GM23338 (cell line): ENCODE results near the gene SLC4A4. TPM values are rescaled to one million over a fixed set of nuclear protein-coding genes. Genes with fewer than 3 reads are reported as not detected.

ENCODE experiments used
- ATAC-seq: fragments of 200-7000 bp; cut with Tn5 transposase; 3 replicates; pipeline ENCODE4 v1.9.1; 2020
- DNase-seq: peaks from one replicate; pipeline ENCODE4 v3.0.0-alpha.2; 2015; ENCODE audit warnings: low spot score
- H2AFZ ChIP-seq: fragments of 200-600 bp; sonication (generic); 2 replicates; pipeline ENCODE4 v1.8.0; 2016; ENCODE audit warnings: antibody characterized with exemption, mild to moderate bottlenecking, moderate library complexity
- H3F3A ChIP-seq: fragments of 200-600 bp; sonication (generic); replicated peaks from 2 replicates; pipeline ENCODE4 v1.8.0; 2017; ENCODE audit warnings: antibody characterized with exemption, mixed run types, low read depth
- H3K27ac ChIP-seq: fragments of 200-600 bp; sonication (generic); 2 replicates; pipeline ENCODE4 v1.6.1; 2016; ENCODE audit warnings: low read depth
- H3K27me3 ChIP-seq: fragments of 200-600 bp; sonication (generic); 2 replicates; pipeline ENCODE4 v1.8.0; 2016; ENCODE audit warnings: mild to moderate bottlenecking, mixed run types, moderate library complexity; ENCODE audit not compliant: insufficient read depth
- H3K36me3 ChIP-seq: fragments of 200-600 bp; sonication (generic); 2 replicates; pipeline ENCODE4 v1.8.0; 2016; ENCODE audit warnings: mild to moderate bottlenecking; ENCODE audit not compliant: insufficient read depth
- H3K4me1 ChIP-seq: fragments of 200-600 bp; sonication (generic); 2 replicates; pipeline ENCODE4 v1.8.0; 2016; ENCODE audit warnings: mild to moderate bottlenecking, moderate library complexity; ENCODE audit not compliant: insufficient read depth
- H3K4me2 ChIP-seq: fragments of 200-600 bp; sonication (generic); 2 replicates; pipeline ENCODE4 v1.7.1; 2017; ENCODE audit warnings: mixed run types
- H3K4me3 ChIP-seq: fragments of 200-600 bp; sonication (generic); 2 replicates; pipeline ENCODE4 v1.6.1; 2016; ENCODE audit warnings: mixed run types
- H3K79me2 ChIP-seq: fragments of 200-600 bp; sonication (generic); replicated peaks from 2 replicates; pipeline ENCODE4 v1.8.0; 2017; ENCODE audit warnings: mild to moderate bottlenecking; ENCODE audit not compliant: insufficient read depth
- H3K9me2 ChIP-seq: fragments of 200-600 bp; sonication (generic); 2 replicates; pipeline ENCODE4 v1.8.0; 2017; ENCODE audit not compliant: insufficient read depth
- H4K20me1 ChIP-seq: fragments of 200-600 bp; sonication (generic); replicated peaks from 2 replicates; pipeline ENCODE4 v1.8.0; 2017; ENCODE audit warnings: mild to moderate bottlenecking; ENCODE audit not compliant: insufficient read depth
- H3K27ac Mint-ChIP-seq: 2 replicates; pipeline ENCODE4 v1.8.0; 2020; ENCODE audit warnings: inconsistent platforms, mild to moderate bottlenecking, moderate library complexity, mixed read lengths
- H3K27me3 Mint-ChIP-seq: 3 replicates; pipeline ENCODE4 v1.8.0; 2022; ENCODE audit warnings: low read depth, mild to moderate bottlenecking, moderate library complexity, mixed read lengths, inconsistent platforms; ENCODE audit not compliant: insufficient read depth, poor library complexity
- H3K36me3 Mint-ChIP-seq: 3 replicates; pipeline ENCODE4 v1.8.0; 2021; ENCODE audit warnings: low read depth, mild to moderate bottlenecking, inconsistent platforms, moderate library complexity, mixed read lengths
- H3K4me1 Mint-ChIP-seq: 3 replicates; pipeline ENCODE4 v1.8.0; 2020; ENCODE audit warnings: mild to moderate bottlenecking, inconsistent platforms, mixed read lengths
- H3K4me3 Mint-ChIP-seq: 3 replicates; pipeline ENCODE4 v1.8.0; 2021; ENCODE audit warnings: moderate library complexity, mild to moderate bottlenecking, inconsistent platforms, mixed read lengths
- H3K9me3 Mint-ChIP-seq: 3 replicates; pipeline ENCODE4 v1.8.0; 2020; ENCODE audit warnings: moderate library complexity, mild to moderate bottlenecking, inconsistent platforms, mixed read lengths
- CREB1 ChIP-seq: fragments of 250-450 bp; sonication (Bioruptor Pico); IDR thresholded peaks from 2 replicates; pipeline ENCODE4 v1.5.0; 2020; ENCODE audit warnings: low read depth, mild to moderate bottlenecking, moderate library complexity
- EZH2 ChIP-seq: fragments of 200-600 bp; sonication (generic); IDR thresholded peaks from one replicate; pipeline ENCODE4 v1.8.0; 2017; ENCODE audit warnings: antibody characterized with exemption, mild to moderate bottlenecking, low read depth; ENCODE audit not compliant: unreplicated experiment
- EZH2phosphoT487 ChIP-seq: fragments of 200-600 bp; sonication (generic); IDR thresholded peaks from one replicate; pipeline ENCODE4 v1.8.1; 2018; ENCODE audit warnings: antibody characterized with exemption; ENCODE audit not compliant: unreplicated experiment
- JUNB ChIP-seq: IDR thresholded peaks from one replicate; pipeline ENCODE4 v1.6.1; 2016; ENCODE audit warnings: antibody characterized with exemption; ENCODE audit not compliant: unreplicated experiment
- NANOG ChIP-seq: IDR thresholded peaks from 2 replicates; pipeline ENCODE4 v1.6.1; 2016; ENCODE audit warnings: antibody characterized with exemption, borderline replicate concordance
- POLR2AphosphoS5 ChIP-seq: IDR thresholded peaks from 2 replicates; pipeline ENCODE4 v1.6.1; 2016; ENCODE audit warnings: antibody characterized with exemption, low read depth
- STAT1 ChIP-seq: IDR thresholded peaks from one replicate; pipeline ENCODE4 v1.6.1; 2016; ENCODE audit warnings: antibody characterized with exemption; ENCODE audit not compliant: unreplicated experiment
- ZNF114 ChIP-seq: fragments of 250-450 bp; sonication (Bioruptor Pico); IDR thresholded peaks from 2 replicates; pipeline ENCODE4 v1.5.0; 2020; ENCODE audit warnings: mild to moderate bottlenecking, moderate library complexity
- ZNF331 ChIP-seq: fragments of 250-450 bp; sonication (Bioruptor Pico); IDR thresholded peaks from 2 replicates; pipeline ENCODE4 v1.5.0; 2020; ENCODE audit warnings: low read depth, mild to moderate bottlenecking, moderate library complexity
- polyA plus RNA-seq: library from polyadenylated mRNA; unstranded; fragments of >200 nt; fragmentation: Nextera tagmentation; extraction: Ambion mirVana; gene quantifications from 2 replicates; pipeline ENCODE4 v1.2.1, GENCODE V29; 2016
- total RNA-seq: library from RNA; depleted of rRNA; stranded (reverse); fragments of >200 nt; shearing (Covaris generic); gene quantifications from 2 replicates; pipeline ENCODE4 v1.2.3, GENCODE V29; 2014
- TF ChIP-seq, protein P1 (sequence below): IDR thresholded peaks from one replicate; pipeline ENCODE4 v1.6.1; 2018; ENCODE audit warnings: antibody characterized with exemption; ENCODE audit not compliant: unreplicated experiment
- TF ChIP-seq, protein P2 (sequence below): fragments of 250-450 bp; sonication (Bioruptor Pico); IDR thresholded peaks from 2 replicates; pipeline ENCODE4 v1.5.0; 2020; ENCODE audit warnings: mild to moderate bottlenecking, moderate library complexity
- TF ChIP-seq, protein P3 (sequence below), 2 experiments: fragments of 200-600 bp in 1 of 2; sonication (generic) in 1 of 2; conservative IDR thresholded peaks; 2 replicates each; pipeline versions ENCODE4 v1.5.1 to v1.6.1; 2016 to 2017; ENCODE audit warnings: antibody characterized with exemption in 2 of 2, low read depth in 2 of 2, mild to moderate bottlenecking in 2 of 2, moderate library complexity in 1 of 2
- TF ChIP-seq, protein P4 (sequence below): IDR thresholded peaks from 2 replicates; pipeline ENCODE4 v1.6.1; 2016; ENCODE audit warnings: antibody characterized with exemption

The SLC4A4 gene
- total and polyA plus RNA-seq, 2 experiments from 2014 or later, result 1.0 to 1.5 TPM

DNA sequence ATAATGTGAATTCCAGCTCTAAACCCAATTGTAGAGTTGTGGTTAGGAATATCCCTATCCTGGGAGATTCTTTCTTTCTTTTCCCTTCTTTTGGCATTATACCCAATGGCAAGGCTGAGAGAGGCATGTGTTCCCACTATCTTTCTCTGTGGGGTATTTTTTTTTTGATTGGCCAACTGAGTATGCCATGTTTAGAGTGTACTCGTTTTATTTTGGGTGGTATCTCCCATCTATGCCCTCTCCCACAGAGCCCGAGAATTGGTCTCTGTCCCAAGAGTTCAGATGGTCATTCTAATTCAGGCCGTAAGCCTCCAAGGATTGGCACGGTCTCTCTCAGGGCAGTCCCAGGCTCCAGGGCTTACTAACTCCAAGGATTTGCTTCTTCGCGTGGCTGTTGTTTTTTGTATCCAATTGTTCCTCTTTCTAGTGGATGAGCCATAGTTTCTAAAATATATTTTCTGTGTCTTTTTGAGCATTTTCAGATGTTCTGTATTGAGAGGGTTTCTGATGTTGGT, 198.8 kb downstream of the SLC4A4 start:
- H3K27me3 Mint-ChIP-seq, result peaks cover 6% of the 10 kb centered on the region
- DNase-seq (no peak), ATAC-seq (no peak)
- H3K4me3 Mint-ChIP-seq, result no peak overlapping the region
- no peaks in the 10 kb centered on the region for H3K79me2 ChIP-seq
- no peaks in the 10 kb centered on the region for H3K36me3 Mint-ChIP-seq
- H3K9me3 Mint-ChIP-seq, result no peaks in the 10 kb centered on the region
- no peaks in the 10 kb centered on the region for H3K9me2 ChIP-seq
- H3F3A ChIP-seq, result no peaks in the 10 kb centered on the region
- H4K20me1 ChIP-seq, result no peaks in the 10 kb centered on the region
- H3K27ac Mint-ChIP-seq, result no peak overlapping the region
- no peak overlapping the region for H2AFZ ChIP-seq
- H3K4me1 ChIP-seq, result no peaks in the 10 kb centered on the region
- no peak overlapping the region for H3K4me3 ChIP-seq
- peaks cover 5% of the 10 kb centered on the region for H3K4me1 Mint-ChIP-seq
- H3K4me2 ChIP-seq, result no peak overlapping the region
- TF ChIP-seq, protein P1, sequence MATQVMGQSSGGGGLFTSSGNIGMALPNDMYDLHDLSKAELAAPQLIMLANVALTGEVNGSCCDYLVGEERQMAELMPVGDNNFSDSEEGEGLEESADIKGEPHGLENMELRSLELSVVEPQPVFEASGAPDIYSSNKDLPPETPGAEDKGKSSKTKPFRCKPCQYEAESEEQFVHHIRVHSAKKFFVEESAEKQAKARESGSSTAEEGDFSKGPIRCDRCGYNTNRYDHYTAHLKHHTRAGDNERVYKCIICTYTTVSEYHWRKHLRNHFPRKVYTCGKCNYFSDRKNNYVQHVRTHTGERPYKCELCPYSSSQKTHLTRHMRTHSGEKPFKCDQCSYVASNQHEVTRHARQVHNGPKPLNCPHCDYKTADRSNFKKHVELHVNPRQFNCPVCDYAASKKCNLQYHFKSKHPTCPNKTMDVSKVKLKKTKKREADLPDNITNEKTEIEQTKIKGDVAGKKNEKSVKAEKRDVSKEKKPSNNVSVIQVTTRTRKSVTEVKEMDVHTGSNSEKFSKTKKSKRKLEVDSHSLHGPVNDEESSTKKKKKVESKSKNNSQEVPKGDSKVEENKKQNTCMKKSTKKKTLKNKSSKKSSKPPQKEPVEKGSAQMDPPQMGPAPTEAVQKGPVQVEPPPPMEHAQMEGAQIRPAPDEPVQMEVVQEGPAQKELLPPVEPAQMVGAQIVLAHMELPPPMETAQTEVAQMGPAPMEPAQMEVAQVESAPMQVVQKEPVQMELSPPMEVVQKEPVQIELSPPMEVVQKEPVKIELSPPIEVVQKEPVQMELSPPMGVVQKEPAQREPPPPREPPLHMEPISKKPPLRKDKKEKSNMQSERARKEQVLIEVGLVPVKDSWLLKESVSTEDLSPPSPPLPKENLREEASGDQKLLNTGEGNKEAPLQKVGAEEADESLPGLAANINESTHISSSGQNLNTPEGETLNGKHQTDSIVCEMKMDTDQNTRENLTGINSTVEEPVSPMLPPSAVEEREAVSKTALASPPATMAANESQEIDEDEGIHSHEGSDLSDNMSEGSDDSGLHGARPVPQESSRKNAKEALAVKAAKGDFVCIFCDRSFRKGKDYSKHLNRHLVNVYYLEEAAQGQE, result no peak
- no peak for TF ChIP-seq EZH2
- TF ChIP-seq POLR2AphosphoS5, result no peak
- no peak for TF ChIP-seq EZH2phosphoT487
- TF ChIP-seq JUNB, result no peak
- TF ChIP-seq, protein P2, sequence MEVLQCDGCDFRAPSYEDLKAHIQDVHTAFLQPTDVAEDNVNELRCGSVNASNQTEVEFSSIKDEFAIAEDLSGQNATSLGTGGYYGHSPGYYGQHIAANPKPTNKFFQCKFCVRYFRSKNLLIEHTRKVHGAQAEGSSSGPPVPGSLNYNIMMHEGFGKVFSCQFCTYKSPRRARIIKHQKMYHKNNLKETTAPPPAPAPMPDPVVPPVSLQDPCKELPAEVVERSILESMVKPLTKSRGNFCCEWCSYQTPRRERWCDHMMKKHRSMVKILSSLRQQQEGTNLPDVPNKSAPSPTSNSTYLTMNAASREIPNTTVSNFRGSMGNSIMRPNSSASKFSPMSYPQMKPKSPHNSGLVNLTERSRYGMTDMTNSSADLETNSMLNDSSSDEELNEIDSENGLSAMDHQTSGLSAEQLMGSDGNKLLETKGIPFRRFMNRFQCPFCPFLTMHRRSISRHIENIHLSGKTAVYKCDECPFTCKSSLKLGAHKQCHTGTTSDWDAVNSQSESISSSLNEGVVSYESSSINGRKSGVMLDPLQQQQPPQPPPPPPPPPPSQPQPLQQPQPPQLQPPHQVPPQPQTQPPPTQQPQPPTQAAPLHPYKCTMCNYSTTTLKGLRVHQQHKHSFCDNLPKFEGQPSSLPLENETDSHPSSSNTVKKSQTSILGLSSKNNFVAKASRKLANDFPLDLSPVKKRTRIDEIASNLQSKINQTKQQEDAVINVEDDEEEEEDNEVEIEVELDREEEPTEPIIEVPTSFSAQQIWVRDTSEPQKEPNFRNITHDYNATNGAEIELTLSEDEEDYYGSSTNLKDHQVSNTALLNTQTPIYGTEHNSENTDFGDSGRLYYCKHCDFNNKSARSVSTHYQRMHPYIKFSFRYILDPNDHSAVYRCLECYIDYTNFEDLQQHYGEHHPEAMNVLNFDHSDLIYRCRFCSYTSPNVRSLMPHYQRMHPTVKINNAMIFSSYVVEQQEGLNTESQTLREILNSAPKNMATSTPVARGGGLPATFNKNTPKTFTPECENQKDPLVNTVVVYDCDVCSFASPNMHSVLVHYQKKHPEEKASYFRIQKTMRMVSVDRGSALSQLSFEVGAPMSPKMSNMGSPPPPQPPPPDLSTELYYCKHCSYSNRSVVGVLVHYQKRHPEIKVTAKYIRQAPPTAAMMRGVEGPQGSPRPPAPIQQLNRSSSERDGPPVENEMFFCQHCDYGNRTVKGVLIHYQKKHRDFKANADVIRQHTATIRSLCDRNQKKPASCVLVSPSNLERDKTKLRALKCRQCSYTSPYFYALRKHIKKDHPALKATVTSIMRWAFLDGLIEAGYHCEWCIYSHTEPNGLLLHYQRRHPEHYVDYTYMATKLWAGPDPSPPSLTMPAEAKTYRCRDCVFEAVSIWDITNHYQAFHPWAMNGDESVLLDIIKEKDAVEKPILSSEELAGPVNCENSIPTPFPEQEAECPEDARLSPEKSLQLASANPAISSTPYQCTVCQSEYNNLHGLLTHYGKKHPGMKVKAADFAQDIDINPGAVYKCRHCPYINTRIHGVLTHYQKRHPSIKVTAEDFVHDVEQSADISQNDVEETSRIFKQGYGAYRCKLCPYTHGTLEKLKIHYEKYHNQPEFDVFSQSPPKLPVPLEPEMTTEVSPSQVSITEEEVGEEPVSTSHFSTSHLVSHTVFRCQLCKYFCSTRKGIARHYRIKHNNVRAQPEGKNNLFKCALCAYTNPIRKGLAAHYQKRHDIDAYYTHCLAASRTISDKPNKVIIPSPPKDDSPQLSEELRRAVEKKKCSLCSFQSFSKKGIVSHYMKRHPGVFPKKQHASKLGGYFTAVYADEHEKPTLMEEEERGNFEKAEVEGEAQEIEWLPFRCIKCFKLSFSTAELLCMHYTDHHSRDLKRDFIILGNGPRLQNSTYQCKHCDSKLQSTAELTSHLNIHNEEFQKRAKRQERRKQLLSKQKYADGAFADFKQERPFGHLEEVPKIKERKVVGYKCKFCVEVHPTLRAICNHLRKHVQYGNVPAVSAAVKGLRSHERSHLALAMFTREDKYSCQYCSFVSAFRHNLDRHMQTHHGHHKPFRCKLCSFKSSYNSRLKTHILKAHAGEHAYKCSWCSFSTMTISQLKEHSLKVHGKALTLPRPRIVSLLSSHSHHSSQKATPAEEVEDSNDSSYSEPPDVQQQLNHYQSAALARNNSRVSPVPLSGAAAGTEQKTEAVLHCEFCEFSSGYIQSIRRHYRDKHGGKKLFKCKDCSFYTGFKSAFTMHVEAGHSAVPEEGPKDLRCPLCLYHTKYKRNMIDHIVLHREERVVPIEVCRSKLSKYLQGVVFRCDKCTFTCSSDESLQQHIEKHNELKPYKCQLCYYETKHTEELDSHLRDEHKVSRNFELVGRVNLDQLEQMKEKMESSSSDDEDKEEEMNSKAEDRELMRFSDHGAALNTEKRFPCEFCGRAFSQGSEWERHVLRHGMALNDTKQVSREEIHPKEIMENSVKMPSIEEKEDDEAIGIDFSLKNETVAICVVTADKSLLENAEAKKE, result no peak
- TF ChIP-seq, protein P3, sequence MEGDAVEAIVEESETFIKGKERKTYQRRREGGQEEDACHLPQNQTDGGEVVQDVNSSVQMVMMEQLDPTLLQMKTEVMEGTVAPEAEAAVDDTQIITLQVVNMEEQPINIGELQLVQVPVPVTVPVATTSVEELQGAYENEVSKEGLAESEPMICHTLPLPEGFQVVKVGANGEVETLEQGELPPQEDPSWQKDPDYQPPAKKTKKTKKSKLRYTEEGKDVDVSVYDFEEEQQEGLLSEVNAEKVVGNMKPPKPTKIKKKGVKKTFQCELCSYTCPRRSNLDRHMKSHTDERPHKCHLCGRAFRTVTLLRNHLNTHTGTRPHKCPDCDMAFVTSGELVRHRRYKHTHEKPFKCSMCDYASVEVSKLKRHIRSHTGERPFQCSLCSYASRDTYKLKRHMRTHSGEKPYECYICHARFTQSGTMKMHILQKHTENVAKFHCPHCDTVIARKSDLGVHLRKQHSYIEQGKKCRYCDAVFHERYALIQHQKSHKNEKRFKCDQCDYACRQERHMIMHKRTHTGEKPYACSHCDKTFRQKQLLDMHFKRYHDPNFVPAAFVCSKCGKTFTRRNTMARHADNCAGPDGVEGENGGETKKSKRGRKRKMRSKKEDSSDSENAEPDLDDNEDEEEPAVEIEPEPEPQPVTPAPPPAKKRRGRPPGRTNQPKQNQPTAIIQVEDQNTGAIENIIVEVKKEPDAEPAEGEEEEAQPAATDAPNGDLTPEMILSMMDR (conservative IDR thresholded peaks at IDR 0.05; ENCODE audit: low read depth in 2 of 2), result no peak
- TF ChIP-seq, protein P4, sequence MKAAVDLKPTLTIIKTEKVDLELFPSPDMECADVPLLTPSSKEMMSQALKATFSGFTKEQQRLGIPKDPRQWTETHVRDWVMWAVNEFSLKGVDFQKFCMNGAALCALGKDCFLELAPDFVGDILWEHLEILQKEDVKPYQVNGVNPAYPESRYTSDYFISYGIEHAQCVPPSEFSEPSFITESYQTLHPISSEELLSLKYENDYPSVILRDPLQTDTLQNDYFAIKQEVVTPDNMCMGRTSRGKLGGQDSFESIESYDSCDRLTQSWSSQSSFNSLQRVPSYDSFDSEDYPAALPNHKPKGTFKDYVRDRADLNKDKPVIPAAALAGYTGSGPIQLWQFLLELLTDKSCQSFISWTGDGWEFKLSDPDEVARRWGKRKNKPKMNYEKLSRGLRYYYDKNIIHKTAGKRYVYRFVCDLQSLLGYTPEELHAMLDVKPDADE, result no peak
- no peak for TF ChIP-seq ZNF331
- TF ChIP-seq STAT1, result no peak
- TF ChIP-seq ZNF114 (CRISPR knock-in tag), result no peak
- no peak for TF ChIP-seq NANOG
- no peak for TF ChIP-seq CREB1 (CRISPR knock-in tag)
- no peaks in the 10 kb centered on the region for H3K36me3 ChIP-seq
- no peak overlapping the region for H3K27ac ChIP-seq
- no peaks in the 10 kb centered on the region for H3K27me3 ChIP-seq
